GM11168 (cell line): ENCODE results near the gene MYO6.
"Not testable (repeated sequence)": the region's sequence is repeated elsewhere in the genome, so short reads cannot be mapped to it uniquely, and the experiment has no call there.

Source experiments
- in situ Hi-C: fragments of 300-500 bp; cut with MboI; formaldehyde crosslinking; loops from one replicate; pipeline ENCODE4 v1.12.0; 2022; ENCODE audit warnings: low sequenced_read_pairs; ENCODE audit not compliant: unreplicated experiment

Gene MYO6

DNA sequence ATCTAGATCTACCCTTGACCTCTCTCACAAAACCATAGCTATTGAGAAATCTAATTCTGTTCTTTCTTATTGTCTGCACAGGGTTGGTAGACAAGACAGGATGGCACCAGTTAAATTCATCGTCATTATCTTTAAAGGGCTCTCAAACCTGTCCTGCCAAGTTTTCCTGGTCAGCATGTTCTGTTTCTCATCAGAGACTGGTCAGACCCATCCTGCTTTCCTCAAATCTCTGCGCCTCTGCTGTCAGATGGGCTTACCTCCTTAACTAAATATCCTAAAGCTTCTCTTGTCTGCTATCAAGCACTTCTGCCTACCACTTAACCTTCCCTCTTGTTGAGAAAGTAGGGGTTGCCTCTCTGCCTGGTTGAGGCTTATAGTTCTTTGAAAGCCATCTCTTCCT, 125.2 kb downstream of the MYO6 start:
- in situ Hi-C loops = no loop called here

DNA sequence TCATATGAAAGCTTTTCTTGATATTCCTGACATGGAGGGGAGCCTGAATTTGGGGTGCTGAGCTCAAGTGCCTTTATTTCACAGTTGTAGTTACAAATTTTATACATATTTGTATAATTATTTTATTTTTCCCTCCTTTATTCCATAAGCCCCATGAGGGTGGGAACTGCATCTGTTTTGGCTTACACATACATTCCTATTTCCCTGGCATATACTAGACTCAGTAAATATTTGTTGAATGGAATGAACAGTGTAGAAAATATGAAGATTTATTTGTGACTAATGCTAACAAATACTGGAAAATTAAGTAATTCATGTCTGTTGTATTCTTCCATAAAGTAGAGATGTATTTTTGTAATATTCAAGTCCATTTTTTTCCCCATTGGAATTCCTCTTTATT, 127.1 kb downstream of the MYO6 start:
- in situ Hi-C loops = no loop called here

DNA sequence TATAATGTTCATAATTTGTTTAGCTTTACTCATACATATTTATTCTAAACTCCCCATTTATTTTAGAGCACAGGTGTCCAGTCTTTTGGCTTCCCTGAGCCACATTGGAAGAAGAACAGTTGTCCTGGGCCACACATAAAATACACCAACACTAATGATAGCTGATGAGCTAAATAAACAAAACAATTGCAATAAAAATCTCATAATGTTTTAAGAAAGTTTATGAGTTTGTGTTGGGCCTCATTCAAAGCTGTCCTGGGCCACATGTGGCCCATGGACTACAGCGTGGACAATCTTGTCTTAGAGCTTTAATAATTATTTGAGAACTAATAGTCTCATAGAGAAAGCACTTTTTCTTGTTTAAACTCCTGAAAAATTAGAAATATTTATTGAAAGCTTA, 131.3 kb downstream of the MYO6 start:
- in situ Hi-C loops = no loop called here

DNA sequence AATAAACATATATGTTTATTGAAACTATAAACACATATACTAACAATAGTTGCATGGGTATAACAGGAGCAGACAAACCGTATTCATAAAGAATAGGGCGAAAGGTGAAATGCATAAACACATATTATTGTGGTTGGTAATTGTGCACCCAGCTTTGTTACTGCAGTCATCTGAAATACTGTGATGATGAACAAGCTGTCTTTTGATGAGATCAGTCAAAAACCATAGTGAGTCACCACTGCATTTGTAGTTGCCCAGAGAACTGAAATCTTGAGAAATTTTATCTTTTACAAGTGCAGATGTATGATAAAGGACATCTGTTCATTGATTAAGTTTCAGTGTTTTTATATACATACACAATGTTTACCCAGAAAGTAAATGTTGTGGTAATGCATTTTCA, 133.7 kb downstream of the MYO6 start:
- in situ Hi-C loops = no loop called here

DNA sequence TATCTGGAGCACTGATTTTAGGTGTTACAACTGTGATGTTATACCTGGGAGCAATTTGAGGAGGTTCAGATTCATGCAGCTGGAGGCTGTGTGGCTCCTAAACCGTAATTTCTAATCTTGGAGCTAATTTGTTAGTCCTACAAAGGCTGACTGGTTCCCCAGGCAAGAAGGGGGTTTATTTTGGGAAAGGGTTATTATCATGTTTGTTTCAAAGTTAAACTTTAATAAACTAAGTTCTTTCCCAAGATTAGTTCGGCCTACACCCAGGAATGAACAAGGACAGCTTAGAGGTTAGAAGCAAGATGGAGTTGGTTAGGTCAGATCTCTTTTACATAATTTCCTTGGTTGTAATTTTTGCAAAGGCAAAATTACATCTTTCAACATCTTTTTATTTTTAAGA, 135.8 kb downstream of the MYO6 start:
- in situ Hi-C loops = no loop called here

DNA sequence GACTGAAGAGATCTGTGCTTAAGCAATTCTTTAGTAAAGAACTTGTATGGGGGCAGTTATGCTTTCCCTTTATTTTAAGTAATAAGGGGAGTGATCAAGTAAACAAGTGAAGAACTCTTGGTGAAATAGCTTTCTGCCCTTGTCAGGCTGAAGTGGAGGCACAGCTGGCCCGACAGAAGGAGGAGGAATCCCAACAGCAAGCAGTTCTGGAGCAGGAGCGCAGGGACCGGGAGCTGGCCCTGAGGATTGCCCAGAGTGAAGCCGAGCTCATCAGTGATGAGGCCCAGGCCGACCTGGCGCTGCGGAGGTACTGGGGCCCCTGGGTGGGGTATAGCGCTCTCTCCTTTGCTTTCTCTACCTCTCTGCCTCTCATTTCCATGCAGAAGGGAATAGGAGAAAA, 143.3 kb downstream of the MYO6 start:
- in situ Hi-C loops = no loop called here

DNA sequence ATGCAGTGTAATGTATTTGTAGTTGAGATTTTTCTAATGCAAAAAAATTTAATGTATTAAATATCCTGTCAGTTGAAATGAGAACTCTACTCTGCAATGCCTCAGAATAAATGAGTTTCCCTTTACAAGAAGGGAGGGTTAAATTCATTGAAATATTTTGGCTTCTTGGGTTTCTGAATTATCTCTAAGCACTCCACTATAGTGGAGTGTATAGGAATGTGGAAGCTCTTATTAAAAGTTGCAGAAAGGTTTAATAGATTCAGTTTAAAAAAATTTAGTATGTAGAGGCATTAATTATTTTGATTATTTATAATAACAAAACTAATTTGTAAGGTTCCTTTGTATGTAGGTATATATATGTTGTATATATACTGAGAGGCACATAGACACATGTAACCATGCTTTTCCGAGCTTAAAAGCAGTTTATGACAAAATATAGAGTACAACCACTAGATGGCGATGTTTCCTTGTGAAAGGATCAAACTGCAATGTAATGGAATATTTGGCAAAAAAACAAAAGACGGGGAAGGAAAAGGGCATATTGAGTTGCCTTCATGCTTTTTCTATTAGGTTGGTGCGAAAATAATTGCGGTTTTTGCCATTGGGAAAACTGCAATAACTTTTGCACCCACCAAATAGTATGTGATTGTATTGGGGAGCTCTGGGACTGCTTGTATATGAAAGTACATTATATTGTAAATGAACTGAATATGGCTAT, 144.2 kb downstream of the MYO6 start:
- in situ Hi-C loops = no loop called here

DNA sequence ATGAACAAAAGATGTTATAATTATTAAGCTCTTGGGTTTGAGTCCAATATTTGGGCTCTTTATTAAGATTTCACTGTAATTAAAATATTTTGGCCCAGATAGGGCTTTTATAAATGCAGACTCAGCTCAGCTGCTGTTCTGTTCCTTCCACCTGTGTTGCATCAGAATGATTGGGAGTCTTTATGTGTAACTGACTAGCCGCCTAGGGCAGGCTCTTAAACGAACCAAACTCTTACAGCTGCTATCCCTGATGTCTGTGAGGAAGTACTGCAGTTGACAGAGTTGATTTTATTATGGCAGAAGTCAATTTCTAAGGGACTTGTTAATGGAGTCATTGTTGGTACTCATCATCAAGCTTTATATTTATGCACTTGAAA, 144.7 kb downstream of the MYO6 start:
- in situ Hi-C loops = no loop called here

DNA sequence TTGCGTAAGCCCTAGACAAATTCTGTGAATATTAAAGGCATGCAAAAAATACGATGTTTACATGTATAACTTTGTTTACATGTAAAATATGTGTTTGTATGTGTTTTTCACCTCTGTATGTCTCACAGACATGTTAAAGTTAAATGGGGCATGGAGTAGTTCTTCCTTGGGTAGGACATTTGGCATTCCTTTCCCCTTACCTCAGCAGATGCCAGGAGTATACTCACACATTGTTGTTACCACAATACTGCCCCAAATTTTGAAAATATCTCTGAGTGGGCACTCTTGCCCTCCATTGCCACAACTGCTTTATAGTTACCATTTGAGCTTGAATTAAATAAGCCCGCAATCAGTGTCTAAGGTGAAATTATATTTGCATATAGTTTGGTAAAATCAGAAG, 147.5 kb downstream of the MYO6 start:
- in situ Hi-C loops = no loop called here

DNA sequence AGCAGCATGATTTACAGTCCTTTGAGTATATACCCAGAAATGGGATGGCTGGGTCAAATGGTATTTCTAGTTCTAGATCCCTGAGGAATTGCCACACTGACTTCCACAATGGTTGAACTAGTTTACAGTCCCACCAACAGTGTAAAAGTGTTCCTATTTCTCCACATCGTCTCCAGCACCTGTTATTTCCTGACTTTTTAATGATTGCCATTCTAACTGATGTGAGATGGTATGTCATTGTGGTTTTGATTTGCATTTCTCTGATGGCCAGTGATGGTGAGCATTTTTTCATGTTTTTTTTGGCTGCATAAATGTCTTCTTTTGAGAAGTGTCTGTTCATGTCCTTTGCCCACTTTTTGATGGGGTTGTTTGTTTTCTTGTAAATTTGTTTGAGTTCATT, 151.2 kb downstream of the MYO6 start:
- in situ Hi-C loops = not testable (repeated sequence)

DNA sequence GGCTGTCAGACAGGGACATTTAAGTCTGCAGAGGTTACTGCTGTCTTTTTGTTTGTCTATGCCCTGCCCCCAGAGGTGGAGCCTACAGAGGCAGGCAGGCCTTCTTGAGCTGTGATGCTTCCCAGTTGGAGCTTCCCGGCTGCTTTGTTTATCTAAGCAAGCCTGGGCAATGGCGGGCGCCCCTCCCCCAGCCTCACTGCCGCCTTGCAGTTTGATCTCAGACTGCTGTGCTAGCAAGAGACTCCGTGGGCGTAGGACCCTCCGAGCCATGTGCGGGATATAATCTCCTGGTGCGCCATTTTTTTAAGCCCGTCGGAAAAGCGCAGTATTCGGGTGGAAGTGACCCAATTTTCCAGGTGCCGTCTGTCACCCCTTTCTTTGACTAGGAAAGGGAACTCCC, 156.1 kb downstream of the MYO6 start:
- in situ Hi-C loops = not testable (repeated sequence)

DNA sequence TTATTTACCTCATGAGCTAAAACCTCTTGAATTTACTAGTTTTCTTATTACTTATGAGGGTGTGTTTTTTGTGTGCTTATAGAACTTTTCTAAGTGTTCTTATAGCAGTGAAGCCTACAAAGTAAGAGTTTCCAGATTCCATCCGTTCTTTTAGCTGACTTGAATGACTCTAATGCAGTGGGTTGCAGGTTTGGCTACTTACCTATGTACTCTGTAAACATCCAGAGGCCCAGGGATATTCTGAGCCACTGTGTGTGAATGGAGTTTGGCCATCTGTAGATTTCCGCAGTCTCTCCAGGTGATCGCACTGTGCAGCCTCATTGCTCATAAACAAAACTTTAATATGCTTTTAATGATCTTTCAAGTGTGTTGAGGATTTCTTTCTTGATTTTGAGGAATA, 157.8 kb downstream of the MYO6 start:
- in situ Hi-C loops = no loop called here

DNA sequence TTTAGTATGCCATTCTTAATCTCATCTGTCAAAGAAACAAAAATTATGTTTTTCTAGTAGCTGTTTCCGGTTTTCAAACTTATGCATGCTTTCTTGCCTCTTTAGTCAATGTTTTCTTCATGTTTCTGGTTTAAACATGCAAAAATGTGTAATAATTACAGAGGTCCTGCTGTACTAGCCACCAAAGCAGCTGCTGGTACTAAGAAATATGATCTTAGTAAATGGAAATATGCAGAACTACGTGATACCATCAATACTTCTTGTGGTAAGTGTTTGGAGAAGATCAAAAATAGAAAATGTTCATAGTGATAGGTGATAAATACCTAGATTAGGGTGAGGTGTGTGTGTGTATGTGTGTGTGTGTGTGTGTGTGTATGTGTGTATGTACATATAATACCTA, 158.4 kb downstream of the MYO6 start:
- in situ Hi-C loops = no loop called here

DNA sequence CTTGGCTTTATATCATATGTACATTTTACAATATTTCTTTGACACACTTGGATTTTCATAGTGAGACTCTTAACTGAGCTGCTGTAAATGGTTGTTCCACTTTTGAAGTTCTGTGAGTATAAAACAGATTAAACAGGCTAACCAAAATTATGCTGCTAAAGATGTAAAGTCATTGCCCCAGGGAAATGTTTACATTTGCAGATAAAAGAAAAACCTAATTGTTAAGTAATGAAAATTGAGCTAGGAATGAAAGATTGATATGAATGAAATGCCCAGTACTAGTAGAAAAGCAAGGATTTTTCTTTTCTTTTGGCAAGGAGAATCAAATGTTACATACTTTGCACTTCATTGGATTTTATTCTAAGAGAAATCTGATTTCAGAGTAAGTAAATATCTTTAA, 164.0 kb downstream of the MYO6 start:
- in situ Hi-C loops = no loop called here

DNA sequence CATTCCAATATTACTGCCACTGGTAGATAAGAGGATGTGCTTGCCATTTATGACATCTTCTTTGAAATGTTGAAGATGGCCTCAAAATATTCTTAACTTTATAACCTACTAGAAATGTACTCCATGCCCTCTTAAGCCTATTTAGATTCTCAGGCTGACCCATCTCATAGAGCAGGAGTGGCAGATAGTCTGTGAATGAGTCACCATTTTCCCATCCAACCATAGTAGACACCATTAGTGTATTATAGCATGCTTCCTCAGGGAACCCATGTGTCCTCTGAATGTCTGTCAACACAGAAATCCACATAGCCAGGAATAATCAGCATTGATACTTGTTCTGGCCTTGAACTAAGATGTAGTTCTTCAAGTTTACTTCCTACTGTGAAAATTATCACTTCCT, 173.2 kb downstream of the MYO6 start:
- in situ Hi-C loops = no loop called here

DNA sequence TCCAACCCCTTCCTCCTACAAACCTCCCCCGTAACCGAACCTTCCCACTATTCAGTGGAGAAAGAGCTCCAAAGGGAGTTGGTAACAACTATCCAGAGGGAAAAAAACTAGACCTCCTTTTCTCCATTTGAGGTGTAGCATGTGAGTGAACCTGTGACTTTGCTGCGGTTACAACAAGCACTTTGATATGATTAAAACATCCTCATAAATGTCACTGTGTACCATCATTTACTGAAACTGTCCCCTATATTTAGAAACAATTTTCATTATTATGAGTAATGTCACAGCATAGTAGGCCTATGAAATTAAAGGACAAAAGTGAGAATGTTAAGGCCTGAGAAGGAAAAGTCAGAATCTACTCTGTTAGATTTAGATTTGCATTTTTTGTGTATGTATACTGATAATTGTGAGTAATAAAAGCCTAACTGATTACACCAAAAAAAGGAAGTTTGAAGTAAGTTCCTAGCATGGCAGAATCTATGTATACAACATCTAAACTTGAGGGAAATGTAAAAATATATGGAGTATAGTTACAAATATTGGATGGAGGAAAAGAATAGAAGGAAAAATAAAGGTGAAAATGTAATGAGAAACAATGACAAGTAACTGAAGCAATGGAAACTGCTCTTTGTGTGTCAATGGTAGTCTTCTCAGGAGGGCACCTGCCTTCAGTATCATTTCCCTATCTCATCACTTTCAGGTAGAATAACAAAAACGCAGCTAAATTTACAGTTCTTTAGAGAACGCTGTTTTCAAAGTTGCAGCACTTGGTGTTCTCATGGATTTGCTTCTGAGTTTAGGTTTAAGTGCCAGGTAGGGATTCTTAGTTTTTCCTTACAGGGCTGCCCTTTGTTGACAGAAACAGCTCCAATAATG, 177.5 kb downstream of the MYO6 start:
- in situ Hi-C loops = no loop called here

DNA sequence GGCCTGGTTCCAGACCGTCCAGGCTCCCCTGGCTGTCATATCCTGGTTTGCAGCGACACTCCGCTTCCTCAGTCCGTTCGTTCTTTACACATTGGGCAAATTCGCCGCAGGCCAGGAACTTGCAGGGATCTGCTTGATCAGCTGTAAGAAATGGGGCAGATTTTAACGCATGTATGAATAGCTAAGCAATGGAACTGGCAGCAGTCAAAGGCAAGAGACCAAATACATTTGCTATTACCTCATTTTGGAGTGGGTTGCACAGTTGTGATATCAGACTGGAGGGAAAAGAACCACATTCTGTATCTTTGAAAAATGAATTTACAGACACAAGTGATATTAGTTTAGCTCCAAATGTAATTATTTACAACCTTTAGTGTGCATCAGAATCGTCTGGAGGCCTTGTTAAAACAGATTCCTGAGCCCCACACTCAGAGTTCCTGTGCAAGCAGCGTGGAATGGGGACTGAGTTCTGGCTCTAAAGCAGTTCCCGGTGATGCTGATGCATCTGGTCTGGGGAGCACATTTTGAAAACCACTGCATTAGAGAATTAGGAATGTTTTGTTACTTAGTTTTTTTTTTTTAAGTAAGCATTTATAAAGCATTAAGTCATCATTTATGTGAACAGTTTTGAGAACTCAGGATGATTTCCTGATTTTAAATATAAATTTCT, 182.1 kb downstream of the MYO6 start:
- in situ Hi-C loops = no loop called here

DNA sequence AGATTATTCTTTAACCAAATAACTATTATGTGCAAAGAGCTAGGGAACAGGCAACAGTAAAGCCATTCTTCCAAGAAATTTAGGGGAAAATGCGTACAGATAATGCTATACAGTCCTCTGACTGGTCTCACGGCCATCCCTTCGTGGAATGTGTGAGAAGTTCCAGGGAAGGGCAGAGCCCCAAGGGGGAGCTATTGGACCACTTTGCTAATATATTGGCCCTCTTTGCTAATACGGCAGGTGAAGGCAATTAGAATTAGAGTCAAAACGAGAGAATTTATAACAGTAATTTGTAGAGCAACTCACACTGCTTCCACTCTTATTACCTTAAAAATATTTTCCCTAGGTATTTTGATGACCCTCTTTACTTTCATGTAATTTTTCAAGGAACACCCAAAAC, 183.0 kb downstream of the MYO6 start:
- in situ Hi-C loops = no loop called here

DNA sequence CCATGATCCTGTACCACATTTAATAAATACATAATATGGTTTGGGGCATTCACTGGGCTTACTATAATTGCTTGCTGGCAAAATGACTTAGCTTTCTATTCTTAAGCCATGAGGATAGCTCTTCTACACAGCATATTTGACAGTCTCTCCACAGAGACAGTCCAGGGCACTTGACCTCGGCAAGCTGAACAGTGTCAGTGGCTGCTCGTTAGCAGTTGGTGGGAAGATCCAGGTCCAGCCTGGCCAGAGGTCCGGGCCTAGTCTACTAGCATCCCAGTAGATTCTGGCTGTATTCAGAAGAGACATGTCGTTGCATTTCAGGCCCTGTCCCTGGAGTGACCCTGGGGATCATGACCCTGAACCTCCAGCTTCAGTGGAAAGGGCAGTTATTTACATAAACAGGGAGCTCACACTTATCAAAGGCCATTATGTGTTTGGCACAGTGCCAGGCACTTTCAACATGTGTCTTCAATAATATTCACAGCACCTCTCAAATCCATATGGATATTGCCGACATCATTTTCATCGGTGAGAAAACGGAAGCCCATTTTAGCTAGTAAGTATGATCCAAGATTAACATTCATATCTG, 184.4 kb downstream of the MYO6 start:
- in situ Hi-C loops = no loop called here

DNA sequence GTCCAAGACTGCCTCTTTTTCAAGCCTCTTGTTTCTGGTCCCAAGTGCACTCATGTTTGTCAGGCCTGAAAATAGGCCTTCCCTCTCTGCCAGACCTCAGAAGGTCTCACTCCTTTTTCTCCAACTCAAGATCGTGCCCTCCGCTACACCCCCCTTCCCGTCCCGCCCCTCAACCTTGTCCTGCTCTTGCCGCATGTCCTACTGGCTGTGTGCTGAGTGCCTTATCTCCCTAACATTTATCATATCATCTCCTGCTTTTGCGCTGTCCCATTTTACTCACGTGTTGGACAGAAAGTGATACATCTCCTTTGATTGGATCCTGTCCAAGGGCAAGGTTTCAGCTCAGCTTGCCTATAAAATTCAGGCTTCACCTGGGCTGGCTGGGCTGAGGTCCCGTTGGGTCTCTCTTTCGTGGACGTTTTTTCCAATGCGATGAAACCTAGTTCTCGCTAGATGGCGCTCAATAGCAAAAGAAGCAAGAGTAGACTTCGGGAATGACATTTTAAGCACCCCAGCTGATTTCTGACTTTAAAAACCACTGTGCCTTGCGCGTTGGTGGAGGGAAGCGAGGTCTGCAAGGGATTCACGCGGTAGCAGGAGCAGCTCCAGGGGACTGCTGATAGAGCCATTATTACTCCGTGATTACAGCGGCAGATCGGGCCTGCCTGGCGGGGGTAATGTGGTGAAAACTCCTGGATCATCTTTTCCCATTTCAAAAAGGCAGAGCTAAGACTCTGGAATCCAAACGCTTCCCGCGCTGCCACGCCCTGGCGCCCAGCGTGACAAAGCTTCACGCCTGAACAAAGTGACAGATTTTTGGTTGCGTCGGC, 185.8 kb downstream of the MYO6 start:
- in situ Hi-C loops = no loop called here
